Measurements from ENCODE around the gene HDAC7.

HDAC7 gene

DNA sequence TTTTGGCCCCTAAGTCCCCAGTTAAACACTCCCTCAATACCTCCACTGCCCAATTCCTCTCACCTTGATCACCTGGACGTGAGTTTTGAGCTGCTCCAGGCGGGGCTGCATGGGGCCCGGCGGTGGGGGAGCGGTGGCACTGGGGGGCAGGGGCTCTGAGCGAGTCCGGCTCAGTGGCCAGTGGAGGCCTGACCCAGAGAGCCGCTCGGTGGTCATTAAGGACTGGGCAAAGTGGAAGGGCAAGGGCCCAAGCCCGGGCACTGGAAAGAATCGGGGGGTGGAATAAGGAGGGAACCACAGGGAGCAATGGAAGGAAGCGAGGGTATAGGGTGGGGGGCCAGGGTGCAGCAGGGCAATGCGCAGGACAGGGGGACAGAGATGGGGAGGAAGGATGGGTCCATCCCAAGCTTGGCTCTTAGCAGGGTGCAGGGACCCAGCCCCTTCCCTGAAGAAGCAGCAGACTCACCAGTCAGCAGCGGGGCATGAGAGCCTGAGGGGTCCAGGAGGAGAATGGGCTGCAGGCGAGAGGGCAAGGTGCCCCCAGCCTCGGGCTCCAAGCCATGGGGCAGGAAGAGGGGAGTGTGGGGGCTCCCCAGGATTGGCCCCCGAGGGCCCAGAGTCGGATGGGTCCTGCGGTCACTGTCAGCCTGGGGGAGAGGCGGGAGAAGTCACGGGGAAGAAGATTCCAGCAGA is 24.4 kb downstream of the HDAC7 start:
- DNase-seq (ENCODE audit: low read depth in 2 of 2), result no peak

DNA sequence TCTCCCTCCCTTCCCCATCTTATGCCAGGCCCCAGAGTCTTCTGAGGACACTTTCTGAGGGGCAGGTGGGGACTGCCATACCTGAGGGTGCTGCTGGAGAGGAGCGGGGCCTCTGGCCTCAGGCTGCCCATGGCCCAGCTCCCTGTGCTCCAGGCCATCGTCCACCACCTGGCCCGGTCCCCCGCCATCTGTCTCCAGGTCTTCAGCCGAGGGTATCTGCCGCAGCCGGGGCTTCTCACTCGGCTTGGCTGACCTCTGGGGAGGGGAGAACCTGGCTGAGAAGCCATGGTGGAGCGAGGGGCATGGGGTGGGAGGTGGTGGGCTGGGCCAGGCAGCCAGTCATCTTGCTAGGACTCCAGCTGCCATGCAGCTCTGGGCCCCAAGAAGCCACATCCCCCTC is 25.0 kb downstream of the HDAC7 start:
- DNase-seq (ENCODE audit: low read depth in 2 of 2), result no peak

DNA sequence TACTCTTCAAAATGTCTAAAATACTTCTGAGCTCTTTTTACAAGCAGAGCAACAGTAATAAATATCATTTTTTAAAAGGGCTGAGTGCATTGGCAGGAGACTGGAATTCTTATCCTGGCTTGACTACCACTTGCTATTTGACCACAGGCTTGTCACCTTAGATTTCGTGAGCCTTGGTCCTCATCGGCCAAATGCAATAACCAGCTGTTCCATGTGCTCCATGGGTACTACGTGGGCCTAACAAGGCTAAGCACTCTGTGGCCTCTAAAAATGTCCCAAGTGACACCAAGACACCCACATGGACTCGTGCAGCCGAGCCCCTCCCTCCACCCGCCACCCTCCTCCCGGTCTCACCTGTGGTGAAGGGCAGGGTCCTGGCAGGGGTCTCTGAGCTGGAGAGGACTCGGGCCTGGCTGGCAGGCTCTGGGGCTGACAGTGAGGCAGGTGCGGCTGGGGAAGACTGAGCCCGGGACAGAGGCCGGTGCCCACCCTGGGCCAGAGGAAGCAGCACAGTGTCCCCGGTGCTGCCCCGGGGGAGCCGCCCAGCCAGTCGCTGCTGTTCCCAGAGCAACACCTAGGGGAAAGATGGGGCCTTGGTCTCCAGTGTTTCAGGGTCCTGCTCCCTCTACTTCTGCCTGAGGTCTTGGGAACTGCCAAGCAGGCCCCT is 26.6 kb downstream of the HDAC7 start:
- DNase-seq (ENCODE audit: low read depth in 2 of 2), result no peak

DNA sequence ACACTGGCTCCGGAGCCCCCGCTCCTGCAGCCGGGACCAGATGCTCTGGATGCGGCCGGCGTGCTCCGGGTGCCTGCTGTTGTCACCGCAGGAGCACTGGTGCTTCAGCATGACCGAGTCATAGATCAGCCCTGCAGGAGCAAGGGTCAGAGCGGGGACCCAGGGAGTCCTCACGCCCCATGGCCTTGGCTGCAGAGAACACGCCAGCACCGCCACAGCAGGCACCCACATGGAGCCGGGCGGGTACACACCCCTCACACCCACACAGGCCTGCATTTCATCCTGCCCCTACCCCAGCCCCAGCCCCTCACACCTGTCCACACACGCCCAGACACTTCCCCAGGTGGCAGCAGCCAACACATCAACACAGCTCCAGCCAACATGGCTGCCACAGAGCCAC is 27.8 kb downstream of the HDAC7 start:
- DNase-seq (ENCODE audit: low read depth in 2 of 2), result no peak

DNA sequence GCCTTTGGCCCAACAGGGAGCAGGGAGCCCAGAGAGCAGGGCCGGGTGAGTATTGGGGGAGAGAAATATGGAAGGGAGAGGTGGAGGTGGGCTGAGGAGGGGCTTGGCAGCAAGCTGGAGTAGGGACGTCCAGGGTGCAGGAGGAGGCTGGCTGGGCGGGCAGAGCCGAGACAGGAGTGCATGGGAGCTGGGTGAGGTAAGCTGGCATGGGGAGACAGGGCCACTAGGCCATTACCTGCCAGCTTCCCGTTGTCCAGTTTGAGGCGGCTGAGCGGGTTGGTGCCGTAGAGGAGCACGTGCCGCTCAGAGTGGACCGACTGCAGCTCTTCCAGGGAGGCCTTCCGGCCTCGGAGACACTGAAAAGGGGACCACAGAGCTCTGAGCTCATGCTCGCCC is 28.4 kb downstream of the HDAC7 start:
- no peak for DNase-seq (ENCODE audit: low read depth in 2 of 2)

DNA sequence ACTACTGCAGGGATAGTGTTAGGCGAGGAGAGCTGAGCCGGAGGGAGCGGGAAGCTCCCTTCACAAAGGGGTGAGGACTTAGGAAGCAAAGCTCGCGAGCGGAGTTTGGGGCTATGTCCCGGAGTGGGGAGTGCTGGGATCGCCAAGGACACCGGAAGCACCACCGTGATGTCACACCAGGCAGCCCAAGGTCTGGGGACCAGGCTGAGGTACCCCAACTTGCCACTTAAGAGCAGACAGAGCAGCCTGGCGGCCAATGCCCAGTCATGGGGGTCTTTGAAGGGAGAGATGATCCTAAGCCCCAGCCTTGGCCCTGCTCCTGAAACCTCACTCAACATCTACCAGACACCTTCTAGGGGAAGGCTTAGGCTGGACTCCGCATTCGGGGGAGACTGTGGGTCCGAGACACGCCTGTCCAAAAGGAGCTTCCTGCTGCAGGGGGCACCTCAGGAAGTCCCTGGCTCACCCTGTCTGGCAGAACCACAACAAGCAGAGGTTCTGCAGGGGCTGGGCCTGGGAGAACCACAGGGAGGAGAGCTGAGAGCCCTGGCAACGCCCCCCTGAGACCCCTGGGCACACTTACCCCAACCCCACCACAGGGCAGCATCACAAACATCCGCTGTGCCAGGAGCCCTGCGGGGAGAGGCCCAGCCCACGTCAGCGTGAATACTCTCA is 28.9 kb downstream of the HDAC7 start:
- DNase-seq (ENCODE audit: low read depth in 2 of 2), result no peak

DNA sequence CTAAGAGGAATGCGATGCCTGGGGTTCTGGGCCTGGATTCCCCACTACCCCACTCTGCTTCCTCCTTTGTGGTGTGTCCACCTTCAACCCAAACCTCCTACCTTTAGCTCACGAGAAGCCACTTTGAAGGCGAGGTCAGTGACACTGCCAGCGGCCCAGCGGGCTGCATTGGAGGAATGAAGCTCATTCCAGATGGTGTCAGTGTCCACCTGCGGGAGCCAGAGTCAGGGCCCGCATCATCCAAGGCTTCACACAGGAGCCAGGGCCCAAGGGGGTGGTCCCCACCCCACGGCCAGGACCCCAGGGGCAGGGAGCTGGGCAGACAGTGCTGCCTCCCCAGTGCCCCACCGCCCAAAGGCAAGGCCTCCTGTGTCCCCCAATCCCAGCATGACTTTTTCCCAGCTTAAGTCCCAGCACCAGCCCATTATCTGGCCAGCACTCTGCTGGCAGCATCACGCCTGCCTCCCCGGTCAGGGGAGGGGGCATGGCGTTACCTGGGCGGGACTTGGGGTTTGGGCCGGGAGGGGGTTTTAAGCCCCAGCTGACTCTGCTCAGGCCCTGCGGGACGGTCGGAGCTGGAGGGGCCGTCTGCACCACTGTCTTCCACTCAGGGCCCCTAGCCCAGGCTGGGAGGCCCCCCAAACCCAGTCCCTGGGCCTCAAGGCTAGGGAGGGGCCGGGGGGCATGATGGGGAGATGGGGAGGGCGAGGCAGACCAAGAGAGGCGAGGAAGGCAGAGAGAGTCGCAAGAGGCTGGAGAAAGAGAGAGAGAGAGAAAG is 29.8 kb downstream of the HDAC7 start:
- no peak for DNase-seq (ENCODE audit: low read depth in 2 of 2)

DNA sequence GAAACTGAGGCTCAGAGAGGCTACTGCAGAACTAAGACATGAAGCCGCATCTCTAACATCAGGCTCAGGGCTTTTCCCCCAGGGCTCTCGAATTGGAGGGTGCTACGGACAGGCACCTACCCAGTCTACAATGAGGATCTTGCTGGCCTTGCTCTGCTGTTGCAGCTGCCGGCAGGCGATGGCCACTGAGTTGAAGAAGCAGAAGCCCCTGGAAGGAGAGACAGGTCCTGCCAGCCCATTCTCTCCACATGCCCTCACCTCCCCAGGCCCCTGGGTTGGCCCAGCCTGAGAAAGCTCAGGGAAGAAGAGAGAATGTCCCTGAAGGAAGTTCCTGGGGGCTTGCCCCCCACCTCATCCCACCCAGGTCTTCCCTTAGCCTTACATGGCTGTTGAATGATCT is 30.6 kb downstream of the HDAC7 start:
- DNase-seq (ENCODE audit: low read depth in 2 of 2), result no peak

DNA sequence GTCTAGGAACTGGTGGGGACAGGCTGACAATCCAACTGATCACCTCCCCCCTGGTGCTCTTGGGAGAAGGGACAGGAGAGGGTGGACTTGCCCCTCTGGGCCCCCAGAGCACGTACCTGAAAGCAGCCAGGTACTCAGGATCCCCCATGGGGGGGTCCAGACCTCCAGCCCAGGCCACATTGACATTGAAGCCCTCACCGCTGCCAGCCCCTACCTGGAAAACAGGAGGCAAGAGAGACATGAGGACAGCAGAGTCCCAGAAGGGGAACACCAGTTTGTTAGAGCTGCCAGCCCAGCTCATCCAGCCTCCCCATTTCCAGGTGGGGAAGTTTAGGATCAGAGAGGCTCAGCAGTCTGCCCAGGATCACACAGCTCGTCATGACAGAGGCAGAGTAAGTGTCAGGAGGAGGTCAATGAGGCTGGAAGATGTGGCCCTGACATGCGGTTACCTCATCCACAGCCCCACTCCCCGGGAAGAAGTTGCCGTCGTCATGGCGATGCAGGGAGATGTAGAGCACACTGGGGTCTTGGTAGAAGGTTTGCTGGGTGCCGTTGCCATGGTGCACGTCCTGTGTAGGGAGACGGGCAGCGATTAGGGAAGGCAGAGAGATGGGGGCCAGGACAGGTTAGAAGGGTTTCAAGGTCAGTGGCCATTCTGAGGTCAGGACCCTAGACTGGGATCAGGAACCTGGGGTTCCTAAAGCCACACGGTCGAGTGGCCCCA is 31.9 kb downstream of the HDAC7 start:
- DNase-seq (ENCODE audit: low read depth in 2 of 2), result no peak

DNA sequence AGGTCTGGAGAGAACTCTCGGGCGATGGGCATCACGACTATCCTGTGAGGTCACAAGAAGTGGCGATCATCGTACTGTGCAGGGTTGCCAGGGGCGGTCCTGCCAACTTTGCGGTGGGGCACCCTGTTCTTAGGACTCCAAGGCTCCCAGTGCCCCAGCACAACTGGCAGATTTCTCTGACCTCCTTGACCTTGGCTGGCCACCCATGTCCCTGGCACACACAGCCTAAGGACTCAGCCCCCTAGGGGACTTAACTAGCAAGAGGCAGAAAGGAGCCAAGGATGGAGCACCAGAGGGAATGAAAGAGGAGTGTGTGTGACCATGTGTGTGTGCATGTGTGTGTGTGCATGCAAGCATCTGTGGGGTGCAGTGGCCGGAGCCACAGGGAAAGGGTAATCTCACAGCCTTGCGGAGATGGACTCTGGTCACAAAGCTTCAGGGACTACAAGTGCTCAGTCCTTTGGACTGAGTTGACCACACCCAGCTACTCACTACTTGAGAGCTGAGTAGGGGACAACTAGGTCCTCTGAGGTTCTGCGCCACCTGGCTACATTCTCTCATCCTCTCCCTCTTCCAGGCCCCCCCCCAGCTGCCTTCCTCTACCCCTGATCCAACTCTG is 32.9 kb downstream of the HDAC7 start:
- no peak for DNase-seq (ENCODE audit: low read depth in 2 of 2)

DNA sequence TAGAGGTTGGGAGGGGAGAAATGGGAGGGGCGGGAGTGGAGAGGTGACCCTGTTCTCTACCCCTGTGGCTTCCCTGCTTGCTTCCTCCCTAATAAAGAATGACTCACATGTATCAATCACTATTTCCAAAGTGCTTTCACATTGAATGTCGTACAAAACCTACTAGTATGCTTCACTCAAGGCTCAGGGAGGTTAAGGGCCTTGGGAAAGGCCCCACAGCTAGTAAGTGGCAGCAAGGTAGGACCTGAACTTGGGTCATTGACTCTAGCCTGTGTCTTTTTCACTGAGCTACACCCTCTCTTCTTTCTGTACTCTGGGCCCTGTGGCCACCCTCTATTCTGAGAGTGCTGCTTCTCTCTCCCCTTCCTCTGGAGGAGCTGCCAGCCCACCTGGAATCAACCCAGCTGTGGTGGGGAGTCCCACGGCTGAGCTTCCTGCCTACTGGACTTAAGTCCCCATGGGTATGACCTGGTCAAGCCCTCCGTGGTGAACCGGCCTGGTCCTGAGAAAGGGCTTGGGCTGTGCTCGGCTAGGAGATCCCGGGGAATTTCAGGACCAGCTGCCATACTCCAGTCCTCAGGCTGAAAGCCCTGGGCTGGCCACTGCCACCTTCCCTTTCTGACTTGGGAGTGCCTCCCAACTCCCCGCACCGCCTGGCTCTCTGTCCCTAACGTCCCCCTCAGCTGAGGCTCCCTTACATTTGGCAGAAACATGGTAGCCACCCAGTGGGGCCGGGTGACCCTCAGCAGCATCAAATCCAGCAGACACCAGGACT is 33.6 kb downstream of the HDAC7 start:
- no peak for DNase-seq (ENCODE audit: low read depth in 2 of 2)

DNA sequence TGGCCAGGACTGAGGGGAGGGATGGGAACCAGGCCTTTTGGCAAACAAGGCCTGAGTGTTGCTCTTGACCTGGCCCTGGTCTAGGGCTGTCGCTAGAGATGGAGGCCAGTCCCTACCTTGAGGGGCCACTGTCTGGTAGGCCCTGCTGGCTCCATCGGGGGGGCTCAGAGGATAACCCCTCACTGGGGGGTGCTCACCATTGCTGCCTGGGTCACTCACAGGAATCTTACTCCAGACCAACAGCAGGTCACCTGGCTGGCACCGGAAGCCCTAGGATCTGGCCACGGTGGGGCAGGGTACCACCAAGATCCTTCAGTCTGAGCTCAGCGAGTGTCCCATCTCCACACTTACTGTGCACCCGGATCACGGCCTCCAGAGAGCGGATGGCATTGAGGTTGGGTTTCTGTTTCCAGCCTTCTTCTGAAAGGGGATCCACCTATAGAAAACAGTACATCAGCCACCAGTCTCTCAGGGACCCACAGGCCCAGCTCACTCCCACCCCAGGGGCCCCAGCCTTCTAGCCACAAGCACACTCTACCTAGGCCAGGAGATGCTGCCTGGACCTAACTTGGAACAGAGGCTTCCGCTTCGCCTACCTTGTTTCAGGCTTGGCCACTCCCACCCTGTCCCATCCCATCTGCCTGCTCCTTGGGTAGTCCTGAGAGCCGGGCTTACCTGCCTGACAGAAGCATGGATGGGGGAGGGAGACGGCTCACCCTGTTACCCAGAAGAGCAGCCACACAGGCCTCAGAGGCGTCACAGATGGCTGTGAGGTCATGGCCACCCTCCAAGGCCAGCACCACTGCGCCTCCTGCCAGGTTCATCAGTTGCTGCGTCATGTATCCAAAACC is 34.4 kb downstream of the HDAC7 start:
- DNase-seq (ENCODE audit: low read depth in 2 of 2), result no peak

DNA sequence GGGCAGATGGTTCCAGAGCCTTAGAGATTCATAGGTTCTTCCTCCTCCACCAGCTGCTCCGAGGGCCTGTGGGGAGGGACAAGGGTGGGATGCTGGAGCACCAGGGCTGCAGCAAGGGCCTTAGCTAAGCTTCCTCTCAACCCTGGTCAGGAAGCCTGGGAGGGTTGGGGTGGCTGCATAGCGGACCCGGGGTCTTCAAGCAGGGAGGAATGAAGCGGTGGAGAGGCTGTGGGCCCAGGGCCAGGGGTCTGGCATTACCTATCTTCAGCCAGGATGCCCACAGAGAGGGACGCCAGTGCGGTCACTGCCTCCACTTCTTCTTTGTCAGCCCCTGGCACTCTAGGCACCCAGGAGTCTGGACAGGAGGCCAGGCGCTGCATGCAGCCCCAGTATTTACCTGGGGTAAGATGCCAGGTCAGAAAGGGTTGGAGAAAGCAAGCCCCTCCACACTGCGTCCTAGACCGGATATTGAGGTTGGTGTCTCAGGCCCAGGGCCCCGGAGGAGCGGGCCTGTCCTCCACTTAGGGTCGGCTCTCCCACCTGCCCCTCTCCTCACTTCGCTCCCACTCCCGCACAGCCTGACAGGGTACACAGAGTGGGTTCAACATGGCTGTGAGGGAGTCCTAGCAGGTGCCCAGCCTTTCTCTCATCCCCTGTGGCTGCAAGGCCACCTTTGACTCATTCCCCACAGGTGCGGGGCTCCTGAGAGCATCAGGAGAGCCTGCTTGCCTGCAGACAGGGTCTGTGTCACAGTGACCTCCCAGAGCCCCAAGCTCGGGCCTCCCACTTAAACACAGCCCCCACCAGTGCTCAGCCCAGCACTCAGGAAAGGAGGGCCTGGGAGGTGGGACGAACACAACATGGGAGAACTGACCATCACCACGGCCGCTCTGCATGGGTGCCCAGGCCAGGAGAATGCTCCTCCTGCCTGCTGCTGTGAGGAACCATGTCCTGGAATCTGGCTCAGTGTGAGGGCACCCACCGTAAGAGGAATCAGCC is 35.6 kb downstream of the HDAC7 start:
- no peak for DNase-seq (ENCODE audit: low read depth in 2 of 2)

DNA sequence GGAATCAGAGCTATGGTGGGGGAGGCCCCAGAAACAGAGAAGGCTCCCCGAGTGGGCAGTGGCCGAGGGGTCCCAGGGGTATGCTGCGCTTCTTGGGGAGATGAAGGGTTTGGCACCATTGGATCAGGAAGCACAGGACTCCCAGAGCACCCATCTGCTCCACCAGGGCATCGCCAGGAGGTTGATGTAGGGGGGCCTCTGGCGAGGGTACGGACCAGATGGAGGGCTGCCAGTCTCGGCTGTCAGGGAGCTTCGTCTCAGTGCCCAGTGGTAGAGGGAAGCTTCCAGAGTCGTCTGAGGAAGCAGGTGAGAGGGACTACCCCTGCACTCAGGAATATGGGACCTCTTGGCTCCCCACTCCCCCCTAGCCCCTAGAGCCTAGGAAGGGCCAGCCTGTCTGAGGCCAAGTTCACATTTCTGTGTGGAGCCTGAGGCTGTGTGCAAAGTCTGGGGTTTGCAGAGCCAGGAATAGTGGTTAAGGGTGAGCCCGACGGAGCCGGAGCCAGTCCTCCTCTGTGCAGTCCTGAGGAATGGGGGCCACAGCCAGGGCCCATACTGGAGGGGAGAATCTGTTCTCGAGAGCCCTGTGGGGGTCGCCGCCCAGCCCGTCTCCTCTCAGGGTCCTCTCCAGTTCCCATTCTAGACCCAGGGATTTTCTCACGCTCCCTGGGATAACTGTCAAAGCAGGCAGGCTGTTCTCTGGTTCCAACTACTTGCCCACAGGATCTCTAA is 36.5 kb downstream of the HDAC7 start:
- DNase-seq (ENCODE audit: low read depth in 2 of 2), result no peak

DNA sequence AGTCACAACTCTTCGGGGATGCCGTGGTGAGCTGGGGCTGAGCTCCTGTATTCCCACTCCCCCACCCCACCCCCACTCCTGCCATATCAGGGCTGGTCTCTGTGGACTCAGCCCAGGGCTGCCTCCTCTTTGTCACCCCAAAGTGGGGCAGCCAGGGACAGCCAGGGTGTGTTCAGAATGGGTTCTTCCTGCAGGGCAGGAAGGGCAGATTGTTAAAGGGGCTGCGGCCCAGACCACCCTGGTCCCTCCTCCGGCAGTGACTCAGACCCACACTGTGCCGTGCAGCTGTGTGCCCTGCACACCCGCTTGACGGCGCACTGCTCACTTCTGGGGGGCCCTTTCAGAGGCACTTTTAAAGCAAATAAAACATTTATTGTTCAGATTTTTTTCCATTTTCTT is 37.3 kb downstream of the HDAC7 start:
- DNase-seq (ENCODE audit: low read depth in 2 of 2), result no peak

DNA sequence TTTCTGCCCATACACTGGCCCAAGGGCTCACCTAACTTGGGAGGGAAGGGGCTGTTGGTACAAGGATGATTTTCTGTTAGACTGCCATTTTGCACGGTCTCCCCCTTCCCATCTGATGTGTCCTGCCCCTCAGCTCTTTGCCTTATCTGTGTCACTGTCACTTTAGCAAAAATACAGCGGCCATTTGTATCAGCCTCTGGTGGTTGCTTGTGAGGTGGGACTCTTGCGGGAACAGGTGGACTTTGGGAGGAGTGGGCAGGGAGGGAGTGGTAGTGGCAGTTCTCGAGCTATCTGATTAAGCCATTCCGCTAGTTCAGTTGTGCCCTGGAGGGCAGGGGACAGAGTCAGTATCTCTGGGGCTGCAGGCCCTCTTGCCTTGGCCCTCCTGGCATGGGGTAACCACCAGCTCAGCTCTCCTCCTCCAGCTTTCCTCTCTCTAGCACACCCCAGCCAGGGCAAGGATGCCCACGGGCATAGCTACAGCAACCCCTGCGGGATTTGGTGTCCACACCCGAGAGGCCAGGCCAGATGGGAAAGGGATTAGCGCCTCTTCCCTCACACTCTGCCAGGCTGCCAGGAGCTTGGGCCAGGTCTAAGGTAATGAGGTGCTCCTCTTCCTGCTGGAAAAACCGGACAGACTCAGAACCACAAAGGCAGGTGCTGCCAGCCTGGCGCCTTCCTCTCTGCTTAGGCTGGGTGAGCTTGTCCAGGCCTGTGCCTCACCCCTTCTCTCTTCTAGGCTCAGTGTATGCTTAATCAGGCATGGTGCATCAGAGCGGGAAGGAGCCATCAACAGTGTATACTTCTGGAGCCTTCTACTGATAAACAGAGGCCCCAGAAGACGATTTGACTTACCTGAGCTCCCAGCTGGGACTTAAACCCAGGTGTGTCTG is 38.0 kb downstream of the HDAC7 start:
- DNase-seq (ENCODE audit: low read depth in 2 of 2), result no peak

Measured in fibroblast of skin of left biceps (primary cell).